HG02870 (cell line): ENCODE results near the gene KCNJ15.
"Not testable (repeated sequence)": the region's sequence is repeated elsewhere in the genome, so short reads cannot be mapped to it uniquely, and the experiment has no call there.

Source experiments
- ATAC-seq: cut with Tn5 transposase; IDR thresholded peaks from one replicate; pipeline ENCODE4 v1.9.1; 2021; ENCODE audit warnings: mild to moderate bottlenecking, moderate library complexity; ENCODE audit not compliant: unreplicated experiment

The KCNJ15 gene

GRCh38 chr21:38256599-38257302, at the start of gene KCNJ15:
Gene KCNJ15 (plus strand): TSS chr21:38256991. CDS start chr21:38299262, 42,271 bp downstream.
- ATAC-seq: no peak

- no peak for ATAC-seq
These were observed 48.7 kb upstream of the KCNJ15 start for GRCh38 chr21:38208118-38208517.

GRCh38 chr21:38211321-38211720, 45.5 kb upstream of the KCNJ15 start:
- ATAC-seq: no peak

GRCh38 chr21:38212706-38213105, 44.1 kb upstream of the KCNJ15 start:
- ATAC-seq: no peak

GRCh38 chr21:38219049-38219628, 37.7 kb upstream of the KCNJ15 start:
- ATAC-seq: peak; percentile 54

- ATAC-seq: no peak
These were observed 36.5 kb upstream of the KCNJ15 start for GRCh38 chr21:38220270-38220737.

- ATAC-seq: no peak
These were observed 35.2 kb upstream of the KCNJ15 start for GRCh38 chr21:38221594-38221993.

GRCh38 chr21:38223893-38224540, 32.8 kb upstream of the KCNJ15 start:
- no peak for ATAC-seq

- ATAC-seq: no peak
These were observed 29.4 kb upstream of the KCNJ15 start for GRCh38 chr21:38227401-38227800.

- no peak for ATAC-seq
These were observed 28.7 kb upstream of the KCNJ15 start for GRCh38 chr21:38228115-38228514.

- ATAC-seq: no peak
These were observed 28.3 kb upstream of the KCNJ15 start for GRCh38 chr21:38228537-38228936.

- no peak for ATAC-seq
These were observed 27.4 kb upstream of the KCNJ15 start for GRCh38 chr21:38229260-38229877.

- ATAC-seq: no peak
These were observed 22.2 kb upstream of the KCNJ15 start for GRCh38 chr21:38234395-38235142.

- not testable (repeated sequence) for ATAC-seq
These were observed 21.5 kb upstream of the KCNJ15 start for GRCh38 chr21:38235251-38235650.

GRCh38 chr21:38236232-38236631, 20.6 kb upstream of the KCNJ15 start:
- ATAC-seq: no peak

GRCh38 chr21:38239672-38240071, 17.1 kb upstream of the KCNJ15 start:
- ATAC-seq: no peak

- ATAC-seq: no peak
These were observed 16.7 kb upstream of the KCNJ15 start for GRCh38 chr21:38240129-38240528.

- ATAC-seq: no peak
These were observed 15.6 kb upstream of the KCNJ15 start for GRCh38 chr21:38241029-38241740.

GRCh38 chr21:38242061-38242460, 14.7 kb upstream of the KCNJ15 start:
- no peak for ATAC-seq

- no peak for ATAC-seq
These were observed 12.9 kb upstream of the KCNJ15 start for GRCh38 chr21:38243732-38244406.
